Activated T-helper 2 cell treated with anti-CD3 and anti-CD28 coated beads, Interferon-gamma antibody, Interleukin-2, Interleukin-4, amounts not matched to agents 10 μg/mL and 5 μg/mL and 100 μg/mL, durations not matched to agents 14 hours and 24 hours and 36 hours (primary cell): ENCODE data around the gene LRRC72. TPM values are rescaled to one million over a fixed set of nuclear protein-coding genes. Genes with fewer than 3 reads are reported as not detected.

Experiments
- DNase-seq: peaks from one replicate; pipeline ENCODE4 v3.0.0; 2021; ENCODE audit warnings: low spot score
- H3K27ac Mint-ChIP-seq: one replicate; pipeline ENCODE4 v1.8.0; 2021; ENCODE audit warnings: mixed read lengths
- H3K27me3 Mint-ChIP-seq: one replicate; pipeline ENCODE4 v1.8.0; 2021; ENCODE audit warnings: low read depth, mixed read lengths
- H3K36me3 Mint-ChIP-seq: one replicate; pipeline ENCODE4 v1.8.0; 2021; ENCODE audit warnings: low read depth, mixed read lengths
- H3K4me1 Mint-ChIP-seq: one replicate; pipeline ENCODE4 v1.8.0; 2021; ENCODE audit warnings: low read depth, mixed read lengths
- H3K4me3 Mint-ChIP-seq: one replicate; pipeline ENCODE4 v1.8.0; 2021; ENCODE audit warnings: low read depth, mild to moderate bottlenecking, moderate library complexity, mixed read lengths
- H3K9me3 Mint-ChIP-seq: one replicate; pipeline ENCODE4 v1.8.0; 2021; ENCODE audit warnings: mixed read lengths
- intact Hi-C: fragments of 100-400 bp; cut with micrococcal nuclease; formaldehyde crosslinking; loops from one replicate; pipeline ENCODE4 v1.15.1; 2023
- total RNA-seq: library from RNA; stranded (reverse); gene quantifications from 2 replicates; pipeline ENCODE4 v1.2.3, GENCODE V29; 2022

The LRRC72 gene
- total RNA-seq, 1 donor from 2014 or later: not detected

DNA sequence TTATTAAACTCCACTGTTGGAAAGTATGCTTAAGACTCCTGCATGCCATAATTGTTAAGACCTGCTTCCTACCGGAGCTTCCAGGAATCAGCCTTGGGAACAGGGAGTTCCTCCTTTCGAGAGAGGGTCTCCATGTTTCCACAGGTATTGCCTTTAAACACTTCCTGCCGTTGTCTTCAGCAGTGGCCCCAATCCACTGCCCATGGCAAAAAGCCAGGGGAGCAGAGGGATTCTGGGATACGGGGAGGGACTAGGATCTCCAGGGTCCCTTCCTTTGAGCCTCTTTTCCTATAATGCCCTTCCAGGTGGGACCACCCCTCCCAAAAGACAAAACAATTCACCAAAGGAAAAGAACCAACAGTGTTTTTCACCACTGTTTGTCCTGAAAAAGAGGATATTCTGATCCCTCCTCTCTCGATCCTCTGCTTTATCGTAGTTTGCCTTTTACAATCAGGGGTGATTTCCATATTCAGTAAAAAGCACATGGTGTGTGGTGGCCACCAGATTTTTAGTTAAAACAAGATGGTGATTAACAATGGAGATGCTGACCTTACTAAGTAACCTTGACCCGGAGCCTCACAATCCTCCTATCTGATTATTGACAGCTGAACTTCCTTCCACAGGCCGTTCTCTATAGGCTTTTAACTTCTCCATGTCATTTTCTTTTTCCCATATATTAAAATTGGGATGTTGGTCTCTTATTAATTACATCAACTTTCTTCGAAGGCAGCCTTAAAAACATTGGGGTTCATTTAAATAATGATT lies 36.0 kb downstream of the LRRC72 start:
- peaks cover 20% of the 10 kb centered on the region for H3K4me1 Mint-ChIP-seq
- DNase-seq: no peak
- no peak overlapping the region for H3K27ac Mint-ChIP-seq
- intact Hi-C loops: loop anchor here (5.0 kb wide), 1 partner anchor 70 kb away; no protein-coding TSS in a partner anchor
- H3K9me3 Mint-ChIP-seq: no peaks in the 10 kb centered on the region
- H3K27me3 Mint-ChIP-seq: no peaks in the 10 kb centered on the region
- H3K36me3 Mint-ChIP-seq: no peaks in the 10 kb centered on the region
- H3K4me3 Mint-ChIP-seq: no peak overlapping the region

DNA sequence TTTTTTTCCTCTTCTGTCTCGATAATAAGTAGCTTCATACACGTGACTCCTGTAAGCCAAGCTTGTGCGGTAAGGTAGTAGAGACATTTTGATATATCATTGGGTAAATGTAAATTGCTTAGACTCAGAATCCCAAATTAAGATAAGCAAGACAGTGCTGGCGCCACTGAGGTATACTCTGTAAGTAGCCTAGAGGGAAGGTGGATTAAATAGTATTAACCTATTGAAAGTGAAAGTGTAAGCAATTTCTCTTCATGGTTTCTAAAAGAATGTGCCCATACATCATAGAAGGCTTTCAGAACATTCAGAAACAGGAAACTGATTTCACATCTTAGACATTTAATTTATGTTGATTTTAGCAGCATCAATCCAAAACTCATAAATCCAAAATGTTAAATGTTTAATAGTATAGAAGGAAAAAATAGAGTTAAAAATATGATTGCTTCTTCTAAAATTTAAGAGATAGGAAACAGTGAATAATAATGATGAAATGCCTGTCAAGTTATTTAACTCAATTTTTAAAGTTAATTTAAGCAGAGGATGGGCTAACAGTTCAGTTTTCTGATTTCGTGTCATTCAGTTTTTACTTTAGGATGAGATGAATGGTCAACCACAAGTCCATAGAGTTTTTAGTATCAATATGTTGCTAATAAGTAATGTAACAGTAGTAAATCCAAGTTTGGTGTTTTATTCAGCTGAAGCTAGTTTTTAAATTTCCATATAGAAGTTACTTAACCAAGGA lies 36.8 kb downstream of the LRRC72 start:
- H3K36me3 Mint-ChIP-seq: no peaks in the 10 kb centered on the region
- H3K9me3 Mint-ChIP-seq: no peaks in the 10 kb centered on the region
- peaks cover 20% of the 10 kb centered on the region for H3K4me1 Mint-ChIP-seq
- H3K4me3 Mint-ChIP-seq: peak overlapping the region; percentile 37
- intact Hi-C loops: loop anchor here (5.0 kb wide), 1 partner anchor 71 kb away; no protein-coding TSS in a partner anchor
- H3K27ac Mint-ChIP-seq: no peak overlapping the region
- peaks cover 3% of the 10 kb centered on the region for H3K27me3 Mint-ChIP-seq
- no peak for DNase-seq

DNA sequence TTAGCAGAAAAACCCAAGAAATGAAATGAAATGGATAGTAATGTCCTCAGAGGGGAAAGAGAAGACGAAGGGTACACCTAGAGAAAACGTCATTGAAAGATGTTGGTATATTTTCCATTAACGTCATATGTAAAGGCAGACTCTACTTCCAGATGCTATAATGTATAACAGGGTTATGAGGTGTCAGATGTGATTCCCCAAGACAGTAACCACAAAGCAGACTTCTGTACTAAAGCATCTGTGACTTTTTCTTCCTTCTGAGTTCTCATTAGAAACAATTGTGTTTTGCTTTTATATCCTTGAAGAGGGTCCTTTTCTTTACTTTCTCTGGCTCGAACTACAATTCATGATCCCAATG lies 37.4 kb downstream of the LRRC72 start:
- DNase-seq: no peak
- intact Hi-C loops: loop anchor here (5.0 kb wide), 1 partner anchor 72 kb away; no protein-coding TSS in a partner anchor
- Mint-ChIP-seq H3K27ac (no peak overlapping the region), H3K27me3 (peaks cover 6% of the 10 kb centered on the region), H3K4me3 (no peak overlapping the region), H3K4me1 (peaks cover 20% of the 10 kb centered on the region), H3K36me3 (no peaks in the 10 kb centered on the region), H3K9me3 (no peaks in the 10 kb centered on the region)

DNA sequence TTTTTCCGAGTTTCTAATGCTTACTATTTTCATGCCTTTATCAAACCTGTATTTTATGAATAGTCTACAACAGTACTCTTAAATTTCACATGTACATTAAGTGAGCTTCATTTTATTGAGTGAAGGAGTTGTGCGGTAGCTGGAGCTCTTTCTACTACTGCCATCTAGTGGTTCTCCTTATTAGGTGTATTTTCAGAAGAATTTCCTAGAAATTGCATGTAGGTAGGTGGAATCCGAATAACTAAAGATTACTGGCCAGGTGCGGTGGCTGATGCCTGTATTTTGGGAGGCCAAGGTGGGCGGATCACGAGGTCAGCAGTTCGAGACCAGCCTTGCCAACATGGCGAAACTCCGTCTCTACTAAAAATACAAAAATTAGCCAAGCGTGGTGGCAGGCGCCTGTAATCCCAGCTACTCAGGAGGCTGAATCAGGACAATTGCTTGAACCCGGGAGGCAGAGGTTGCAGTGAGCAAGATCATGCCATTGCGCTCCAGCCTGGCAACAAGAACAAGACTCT lies 38.3 kb downstream of the LRRC72 start:
- no peak for DNase-seq
- intact Hi-C loops: loop anchor here (1.0 to 5.0 kb wide), 4 partner anchors 73 to 487 kb away; no protein-coding TSS in a partner anchor
- peaks cover 6% of the 10 kb centered on the region for H3K27me3 Mint-ChIP-seq
- peaks cover 18% of the 10 kb centered on the region for H3K4me1 Mint-ChIP-seq
- no peak overlapping the region for H3K4me3 Mint-ChIP-seq
- peak overlapping the region; percentile 48 for H3K27ac Mint-ChIP-seq
- no peaks in the 10 kb centered on the region for H3K9me3 Mint-ChIP-seq
- H3K36me3 Mint-ChIP-seq: no peaks in the 10 kb centered on the region

DNA sequence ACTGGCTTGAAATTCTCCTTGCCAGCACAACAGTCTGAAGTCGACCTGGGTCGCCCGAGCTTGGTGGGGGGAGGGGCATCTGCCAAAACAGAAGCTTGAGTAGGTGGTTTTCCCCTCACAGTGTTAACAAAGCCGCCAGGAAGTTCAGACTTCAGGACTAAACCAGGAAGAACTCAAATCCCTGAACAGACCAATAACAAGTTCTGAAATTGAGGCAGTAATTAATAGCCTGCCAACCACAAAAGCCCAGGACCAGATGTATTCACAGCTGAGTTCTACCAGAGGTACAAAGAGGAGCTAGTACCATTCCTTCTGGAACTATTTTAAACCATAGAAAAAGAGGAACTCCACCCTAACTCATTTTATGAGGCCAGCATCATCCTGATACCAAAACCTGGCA lies 45.3 kb downstream of the LRRC72 start:
- Mint-ChIP-seq H3K4me3 (no peak overlapping the region), H3K36me3 (no peaks in the 10 kb centered on the region), H3K27ac (no peak overlapping the region), H3K4me1 (no peaks in the 10 kb centered on the region), H3K9me3 (no peaks in the 10 kb centered on the region), H3K27me3 (peaks cover 6% of the 10 kb centered on the region)
- intact Hi-C loops: no loop called here
- no peak for DNase-seq

DNA sequence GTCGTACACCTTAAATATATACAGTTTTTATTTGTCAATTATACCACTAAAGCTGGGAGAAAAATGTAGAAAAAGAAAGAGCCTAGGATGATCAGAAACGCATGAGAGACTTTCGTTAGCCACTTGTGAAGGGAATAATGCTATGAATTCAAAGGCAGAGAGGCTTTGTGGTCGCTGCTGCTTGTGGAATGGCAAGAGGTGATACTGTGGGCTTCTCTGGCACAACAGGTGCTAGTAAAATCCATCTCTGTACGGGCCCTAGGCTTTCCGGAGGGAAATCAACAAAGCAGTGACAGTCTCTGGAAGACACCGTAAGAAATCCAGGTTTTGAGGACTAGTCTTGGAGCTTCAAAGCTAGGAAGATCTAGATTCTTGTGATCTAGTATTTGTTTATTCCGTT lies 52.6 kb downstream of the LRRC72 start:
- DNase-seq: no peak
- intact Hi-C loops: no loop called here
- peaks cover 8% of the 10 kb centered on the region for H3K27me3 Mint-ChIP-seq
- H3K4me3 Mint-ChIP-seq: no peak overlapping the region
- no peaks in the 10 kb centered on the region for H3K4me1 Mint-ChIP-seq
- H3K36me3 Mint-ChIP-seq: no peaks in the 10 kb centered on the region
- H3K9me3 Mint-ChIP-seq: no peaks in the 10 kb centered on the region
- no peak overlapping the region for H3K27ac Mint-ChIP-seq

DNA sequence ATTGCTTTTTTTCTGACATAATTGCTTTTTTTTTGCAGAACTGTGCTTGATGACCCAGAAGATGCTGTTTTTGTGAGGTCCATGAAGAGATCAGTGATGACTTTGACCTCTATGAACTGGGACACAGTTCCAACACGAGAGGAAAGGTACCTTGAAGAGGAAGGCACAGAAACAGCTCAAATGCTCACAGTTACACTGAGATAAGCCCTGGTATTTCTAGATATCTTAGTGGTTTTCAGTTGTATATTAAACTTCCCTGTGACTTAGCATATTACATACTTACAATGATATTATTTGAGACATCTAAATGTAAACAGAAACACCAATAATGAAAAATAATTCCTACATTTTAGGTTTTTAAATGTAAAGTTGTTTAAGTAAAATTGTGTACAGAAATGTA lies 54.7 kb downstream of the LRRC72 start:
- Mint-ChIP-seq H3K4me1 (no peaks in the 10 kb centered on the region), H3K27ac (no peak overlapping the region), H3K9me3 (no peaks in the 10 kb centered on the region), H3K4me3 (no peak overlapping the region), H3K27me3 (peaks cover 8% of the 10 kb centered on the region), H3K36me3 (no peaks in the 10 kb centered on the region)
- no peak for DNase-seq
- intact Hi-C loops: no loop called here

DNA sequence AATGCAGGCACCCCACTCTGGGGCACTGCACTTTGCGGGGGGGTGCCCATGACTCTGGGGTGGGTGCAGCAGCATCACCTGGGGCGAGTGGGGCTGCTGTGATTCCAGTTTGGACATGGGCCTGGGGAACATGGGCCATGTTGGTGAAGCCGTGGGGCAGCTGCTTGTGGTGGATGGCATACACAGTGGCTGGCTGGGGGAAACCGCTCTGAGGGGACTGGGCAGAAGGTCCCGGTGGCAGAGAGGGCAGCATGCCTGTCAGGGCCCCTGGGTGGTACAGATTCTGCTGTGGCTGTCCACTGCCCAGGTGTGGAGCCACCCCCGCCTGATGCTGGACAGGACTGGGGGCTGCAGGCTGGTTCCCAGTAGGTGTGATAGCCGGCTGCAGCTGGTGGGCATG lies 57.2 kb downstream of the LRRC72 start:
- H3K27ac Mint-ChIP-seq: no peak overlapping the region
- no peaks in the 10 kb centered on the region for H3K4me1 Mint-ChIP-seq
- no peak for DNase-seq
- no peaks in the 10 kb centered on the region for H3K9me3 Mint-ChIP-seq
- H3K4me3 Mint-ChIP-seq: no peak overlapping the region
- intact Hi-C loops: no loop called here
- H3K36me3 Mint-ChIP-seq: no peaks in the 10 kb centered on the region
- H3K27me3 Mint-ChIP-seq: peaks cover 4% of the 10 kb centered on the region

DNA sequence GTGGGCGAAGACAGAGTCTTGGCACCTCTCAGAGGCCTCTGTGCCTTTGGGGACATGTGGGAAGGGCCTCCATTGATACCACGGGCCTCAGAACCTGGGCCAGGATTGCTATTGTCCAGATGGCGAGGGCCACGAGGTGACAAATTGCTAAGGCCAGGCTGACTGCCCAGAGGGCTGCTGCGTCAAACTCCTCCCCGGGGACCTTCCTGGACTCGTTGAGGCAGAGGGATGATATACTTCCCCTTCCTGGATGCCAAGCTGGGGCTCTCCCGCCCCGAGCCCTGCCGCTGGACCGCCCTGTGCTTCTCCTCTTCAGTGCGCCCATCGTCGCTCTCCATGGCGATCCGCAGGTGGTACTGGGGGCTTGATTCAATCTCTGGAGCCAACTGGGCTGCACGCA lies 58.9 kb downstream of the LRRC72 start:
- DNase-seq: no peak
- intact Hi-C loops: no loop called here
- no peaks in the 10 kb centered on the region for H3K4me1 Mint-ChIP-seq
- no peaks in the 10 kb centered on the region for H3K36me3 Mint-ChIP-seq
- peaks cover 4% of the 10 kb centered on the region for H3K27me3 Mint-ChIP-seq
- H3K27ac Mint-ChIP-seq: no peak overlapping the region
- no peak overlapping the region for H3K4me3 Mint-ChIP-seq
- H3K9me3 Mint-ChIP-seq: no peaks in the 10 kb centered on the region

DNA sequence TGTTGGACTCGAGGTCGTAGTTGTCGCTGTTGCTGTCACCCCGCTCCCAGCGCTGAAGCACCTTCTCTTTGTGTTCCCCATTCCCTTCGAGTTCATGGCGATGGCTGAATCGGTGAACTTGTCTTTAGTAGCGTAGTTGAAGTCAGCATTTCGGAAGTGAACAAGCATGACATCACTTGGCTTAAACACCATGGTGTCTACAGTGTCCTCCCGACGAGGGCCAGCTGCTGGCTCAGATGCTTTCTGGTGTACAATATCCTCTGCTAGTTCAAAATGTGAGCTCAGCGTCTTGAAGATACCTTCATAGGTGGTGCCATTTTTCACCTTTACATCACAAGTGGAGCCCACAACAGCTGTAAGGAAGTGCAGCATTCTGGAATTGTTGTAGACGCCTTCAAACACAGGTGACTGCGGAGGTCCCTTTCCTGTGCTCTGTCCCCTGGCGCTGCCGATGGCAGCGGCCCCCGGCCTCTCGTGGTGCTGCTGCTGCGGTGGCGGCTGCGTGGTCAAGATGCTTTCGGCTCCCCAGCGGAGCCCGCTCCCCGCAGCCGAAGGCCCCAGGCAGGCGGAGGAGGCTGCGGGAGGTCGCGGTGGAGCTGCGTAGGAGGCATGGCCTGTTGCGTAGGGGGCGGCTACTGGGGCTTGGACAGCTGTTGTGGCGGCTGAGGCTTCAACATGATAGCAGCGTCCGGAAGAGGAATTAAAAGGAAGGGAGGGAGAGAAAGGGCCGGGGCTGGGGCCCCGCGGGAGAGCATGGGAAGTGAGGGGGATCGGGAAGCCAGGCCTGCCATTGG lies 59.7 kb downstream of the LRRC72 start:
- Mint-ChIP-seq H3K4me3 (no peak overlapping the region), H3K27me3 (peaks cover 4% of the 10 kb centered on the region), H3K36me3 (no peaks in the 10 kb centered on the region), H3K9me3 (no peaks in the 10 kb centered on the region), H3K4me1 (no peaks in the 10 kb centered on the region), H3K27ac (no peak overlapping the region)
- intact Hi-C loops: no loop called here
- DNase-seq: no peak

DNA sequence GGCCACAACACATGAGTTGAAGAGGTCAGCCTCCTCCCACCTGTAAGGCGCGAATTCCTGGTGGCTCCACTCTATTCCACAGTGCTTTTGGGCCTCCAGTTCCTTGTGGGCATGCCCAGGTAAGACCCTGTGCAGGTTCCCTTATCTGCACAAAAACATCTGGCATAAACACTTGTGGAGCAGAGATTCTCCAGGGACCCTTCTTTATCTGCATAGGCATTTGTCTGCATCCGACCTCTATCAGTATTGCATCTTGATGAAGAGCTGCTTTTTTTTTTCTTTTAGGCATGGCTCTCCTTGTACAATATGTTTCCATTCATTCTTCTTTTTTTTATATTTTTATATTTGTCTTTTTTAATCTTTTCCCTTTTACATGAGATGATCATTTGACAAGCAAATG lies 60.5 kb downstream of the LRRC72 start:
- DNase-seq: no peak
- H3K27ac Mint-ChIP-seq: no peak overlapping the region
- no peaks in the 10 kb centered on the region for H3K9me3 Mint-ChIP-seq
- no peaks in the 10 kb centered on the region for H3K36me3 Mint-ChIP-seq
- no peak overlapping the region for H3K4me3 Mint-ChIP-seq
- no peaks in the 10 kb centered on the region for H3K27me3 Mint-ChIP-seq
- intact Hi-C loops: no loop called here
- H3K4me1 Mint-ChIP-seq: no peaks in the 10 kb centered on the region

DNA sequence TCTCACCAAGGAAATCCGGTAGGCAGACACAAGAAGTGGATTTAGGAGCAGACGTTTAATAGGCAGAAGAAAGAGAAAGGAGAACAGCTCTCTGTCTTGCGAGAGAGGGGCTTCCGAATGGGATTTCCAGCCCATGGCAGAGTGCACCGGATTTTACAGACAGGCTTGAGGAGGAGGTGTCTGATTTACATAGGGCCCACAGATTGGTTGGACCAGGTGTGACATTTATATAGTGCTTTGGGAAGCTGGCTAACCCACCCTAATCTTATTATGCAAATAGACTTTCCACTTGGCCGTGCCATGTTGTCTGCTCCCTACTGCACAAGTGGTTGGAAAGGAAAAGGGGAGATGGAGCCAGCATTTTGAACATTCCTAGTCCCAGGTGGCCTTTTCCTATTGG lies 61.2 kb downstream of the LRRC72 start:
- Mint-ChIP-seq H3K36me3 (no peaks in the 10 kb centered on the region), H3K27ac (no peak overlapping the region), H3K9me3 (no peaks in the 10 kb centered on the region), H3K4me3 (no peak overlapping the region), H3K4me1 (no peaks in the 10 kb centered on the region), H3K27me3 (no peaks in the 10 kb centered on the region)
- DNase-seq: no peak
- intact Hi-C loops: no loop called here
